ENCODE measurements around the gene DESI1.

The DESI1 gene

GRCh38 chr22:41555325-41555982 is 65.4 kb downstream of the DESI1 start:
- no peak for DNase-seq

DNA sequence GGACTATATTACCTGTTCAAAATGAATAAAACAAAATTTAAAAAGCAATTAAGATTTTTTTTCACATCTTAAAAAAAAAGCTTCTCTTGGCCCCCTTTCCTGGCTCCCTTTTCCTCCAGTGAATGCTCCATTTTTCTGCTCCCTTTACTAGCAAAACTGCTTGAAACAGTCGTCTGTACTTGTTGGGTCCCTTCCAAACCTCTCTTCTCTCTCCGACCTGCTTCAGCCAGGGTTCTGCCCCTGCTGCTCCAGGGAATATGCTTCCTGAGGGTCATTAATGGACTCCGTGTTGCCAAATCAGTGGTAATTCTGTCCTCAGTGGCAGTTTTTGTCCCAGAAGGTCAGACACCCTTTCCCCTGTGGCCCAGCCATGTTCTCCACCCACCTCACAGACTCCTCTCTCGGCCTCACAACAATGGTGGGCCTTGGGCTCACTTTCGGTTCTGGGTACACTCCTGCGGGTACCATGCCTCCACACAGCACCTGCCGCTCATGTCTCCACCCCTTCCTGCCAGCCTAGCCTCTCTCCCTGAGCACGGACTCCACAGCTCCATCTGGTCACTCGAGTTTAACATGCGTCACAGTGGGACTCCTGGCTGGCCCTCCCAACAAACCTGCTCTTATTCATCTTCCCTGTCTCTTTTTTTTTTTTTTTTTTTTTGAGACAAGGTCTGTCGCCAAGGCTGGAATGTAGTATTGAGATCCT is 68.8 kb downstream of the DESI1 start:
- DNase-seq, result no peak

GRCh38 chr22:41550952-41551491 is 69.8 kb downstream of the DESI1 start:
- no peak for DNase-seq

DNA sequence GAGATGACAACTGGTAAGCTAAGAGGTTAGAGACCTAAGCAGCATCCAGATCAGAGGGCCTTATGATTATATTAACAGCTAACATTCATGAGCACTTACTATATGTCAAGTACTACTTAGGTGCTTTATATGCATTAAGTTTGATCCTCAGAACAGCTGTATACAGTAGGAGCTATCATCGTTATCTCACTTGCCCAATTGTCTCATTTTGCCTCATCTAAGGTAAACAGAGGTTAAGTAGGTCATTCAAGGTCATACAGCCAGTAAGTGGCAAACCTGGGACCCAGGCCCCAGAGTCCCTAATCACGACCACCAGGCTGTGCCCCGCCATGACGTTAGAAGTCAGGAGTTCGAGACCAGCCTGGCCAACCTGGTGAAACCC is 72.0 kb downstream of the DESI1 start:
- DNase-seq, result no peak

Data from NCI-H524 treated with DMSO at 0.1 percent for 48 hours (cell line).